SU-DHL-6 (cell line): Measurements from ENCODE around the gene GPAT2.

Source experiments
- H2AFZ ChIP-seq: fragments of 200-600 bp; sonication (generic); 2 replicates; pipeline ENCODE4 v1.6.1; 2014; ENCODE audit warnings: low read depth, mild to moderate bottlenecking, moderate library complexity, mixed read lengths, antibody characterized with exemption, low read length; ENCODE audit not compliant: severe bottlenecking
- H3F3A ChIP-seq: fragments of 200-600 bp; shearing (Covaris generic); 2 replicates; pipeline ENCODE4 v1.6.0; 2016; ENCODE audit warnings: antibody characterized with exemption, mild to moderate bottlenecking; ENCODE audit not compliant: insufficient read depth
- H3K27ac ChIP-seq: fragments of 200-600 bp; sonication (generic); 2 replicates; pipeline ENCODE4 v1.5.1; 2016; ENCODE audit warnings: low read depth, mild to moderate bottlenecking, low read length, moderate library complexity, mixed read lengths
- H3K27me3 ChIP-seq: fragments of 200-600 bp; sonication (generic), shearing (Covaris generic); 2 replicates; pipeline ENCODE4 v1.6.0; 2014; ENCODE audit warnings: mild to moderate bottlenecking, low read length
- H3K36me3 ChIP-seq: fragments of 200-600 bp; sonication (generic); 2 replicates; pipeline ENCODE4 v1.6.1; 2014; ENCODE audit warnings: mild to moderate bottlenecking, low read length, mixed read lengths
- H3K4me2 ChIP-seq: fragments of 300-600, 200-600 bp; shearing (Covaris generic), sonication (generic); 2 replicates; pipeline ENCODE4 v1.6.0; 2014; ENCODE audit warnings: low read length, low read depth, mild to moderate bottlenecking; ENCODE audit not compliant: poor library complexity, severe bottlenecking
- H3K4me3 ChIP-seq: fragments of 200-600 bp; sonication (generic); 2 replicates; pipeline ENCODE4 v1.5.1; 2014; ENCODE audit warnings: antibody characterized with exemption, low read length, mild to moderate bottlenecking, mixed read lengths; ENCODE audit not compliant: insufficient read depth, poor library complexity, severe bottlenecking
- H3K79me2 ChIP-seq: fragments of 200-600 bp; sonication (generic); 2 replicates; pipeline ENCODE4 v1.6.1; 2014; ENCODE audit warnings: mild to moderate bottlenecking, low read length, moderate library complexity; ENCODE audit not compliant: insufficient read depth
- H3K9ac ChIP-seq: fragments of 200-600 bp; sonication (generic); 2 replicates; pipeline ENCODE4 v1.7.0; 2014; ENCODE audit warnings: mild to moderate bottlenecking, low read length
- H3K9me2 ChIP-seq: fragments of 200-600 bp; sonication (generic); replicated peaks from 2 replicates; pipeline ENCODE4 v1.6.1; 2014; ENCODE audit warnings: low read length; ENCODE audit not compliant: insufficient read depth
- H3K9me3 ChIP-seq: fragments of 200-600 bp; sonication (generic); 2 replicates; pipeline ENCODE4 v1.6.1; 2014; ENCODE audit warnings: low read length, mixed read lengths; ENCODE audit not compliant: insufficient read depth
- H4K20me1 ChIP-seq: fragments of 200-600 bp; sonication (generic); 2 replicates; pipeline ENCODE4 v1.6.1; 2014; ENCODE audit warnings: low read depth, mild to moderate bottlenecking, antibody characterized with exemption, low read length, moderate library complexity, mixed read lengths
- CTCF ChIP-seq: fragments of 200-600 bp; sonication (generic); IDR thresholded peaks from one replicate; pipeline ENCODE4 v1.5.1; 2017; ENCODE audit warnings: antibody characterized with exemption, mild to moderate bottlenecking, low read length, moderate library complexity; ENCODE audit not compliant: insufficient read depth, poor library complexity, severe bottlenecking
- EZH2phosphoT487 ChIP-seq: fragments of 200-600 bp; sonication (generic), shearing (Covaris generic); conservative IDR thresholded peaks from 2 replicates; pipeline ENCODE4 v1.6.1; 2018; ENCODE audit warnings: mild to moderate bottlenecking, antibody characterized with exemption, low read length, moderate library complexity, mixed read lengths

The GPAT2 gene

GRCh38 chr2:96082211-96083063 is 47.7 kb upstream of the GPAT2 start:
- no peak overlapping the region for H3K27ac ChIP-seq
- H3K4me2 ChIP-seq, result no peak overlapping the region
- H3K36me3 ChIP-seq, result no peaks in the 10 kb centered on the region
- TF ChIP-seq CTCF, result no peak
- no peak for TF ChIP-seq EZH2phosphoT487
- no peaks in the 10 kb centered on the region for H3K79me2 ChIP-seq
- H3K4me3 ChIP-seq, result no peak overlapping the region
- H4K20me1 ChIP-seq, result no peaks in the 10 kb centered on the region
- H3K9me2 ChIP-seq, result no peaks in the 10 kb centered on the region
- no peak overlapping the region for H3K9ac ChIP-seq
- no peaks in the 10 kb centered on the region for H3K9me3 ChIP-seq
- H3K27me3 ChIP-seq, result no peaks in the 10 kb centered on the region
- no peaks in the 10 kb centered on the region for H3F3A ChIP-seq
- H2AFZ ChIP-seq, result no peak overlapping the region

GRCh38 chr2:96081042-96081441 is 46.3 kb upstream of the GPAT2 start:
- Histone ChIP-seq H3K27ac (no peak overlapping the region), H3F3A (no peaks in the 10 kb centered on the region), H3K4me3 (no peak overlapping the region)

GRCh38 chr2:96075199-96075771 is 40.6 kb upstream of the GPAT2 start:
- H3K4me2 ChIP-seq, result no peak overlapping the region
- no peaks in the 10 kb centered on the region for H3F3A ChIP-seq
- no peaks in the 10 kb centered on the region for H4K20me1 ChIP-seq
- no peak overlapping the region for H3K27ac ChIP-seq
- no peak overlapping the region for H3K4me3 ChIP-seq
- H3K9me3 ChIP-seq, result no peaks in the 10 kb centered on the region
- H3K9ac ChIP-seq, result no peak overlapping the region
- no peaks in the 10 kb centered on the region for H3K27me3 ChIP-seq
- H3K36me3 ChIP-seq, result no peaks in the 10 kb centered on the region
- no peaks in the 10 kb centered on the region for H3K79me2 ChIP-seq
- no peaks in the 10 kb centered on the region for H3K9me2 ChIP-seq
- TF ChIP-seq CTCF, result no peak
- no peak for TF ChIP-seq EZH2phosphoT487
- H2AFZ ChIP-seq, result no peak overlapping the region

More at GRCh38 chr2:96081042-96081441, 46.3 kb upstream of the GPAT2 start:
- H3K9ac ChIP-seq, result no peak overlapping the region
- TF ChIP-seq EZH2phosphoT487 (no peak), CTCF (no peak)
- H3K9me2 ChIP-seq, result no peaks in the 10 kb centered on the region
- no peaks in the 10 kb centered on the region for H3K36me3 ChIP-seq
- H3K4me2 ChIP-seq, result no peak overlapping the region
- no peaks in the 10 kb centered on the region for H3K27me3 ChIP-seq
- H4K20me1 ChIP-seq, result no peaks in the 10 kb centered on the region
- H3K9me3 ChIP-seq, result no peaks in the 10 kb centered on the region
- H3K79me2 ChIP-seq, result no peaks in the 10 kb centered on the region
- H2AFZ ChIP-seq, result no peak overlapping the region
